Iris pigment epithelial cell (primary cell): ENCODE data around the gene CEP112.
"Not testable (repeated sequence)": the region's sequence is repeated elsewhere in the genome, so short reads cannot be mapped to it uniquely, and the experiment has no call there.

Source experiments
- DNase-seq: peaks from one replicate; pipeline ENCODE4 v3.0.0-alpha.2; 2011; ENCODE audit warnings: low read depth

The CEP112 gene

DNA sequence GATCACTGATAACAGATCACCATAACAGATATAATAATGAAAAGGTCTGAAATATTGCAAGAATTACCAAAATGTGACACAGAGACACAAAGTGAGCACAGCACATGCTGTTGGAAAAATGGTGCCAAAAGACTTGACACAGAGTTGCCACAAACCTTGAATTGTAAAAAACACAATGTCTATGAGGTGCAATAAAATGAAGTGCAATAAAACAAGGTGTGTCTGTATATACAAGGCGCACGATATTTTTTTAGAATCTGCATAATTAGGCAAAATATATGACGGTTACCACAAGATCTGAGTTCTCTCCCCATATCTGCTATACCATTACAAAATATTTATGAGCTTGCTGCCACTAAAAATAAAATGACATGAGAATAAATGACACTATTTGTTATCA lies 458.6 kb downstream of the CEP112 start:
- no peak for DNase-seq

DNA sequence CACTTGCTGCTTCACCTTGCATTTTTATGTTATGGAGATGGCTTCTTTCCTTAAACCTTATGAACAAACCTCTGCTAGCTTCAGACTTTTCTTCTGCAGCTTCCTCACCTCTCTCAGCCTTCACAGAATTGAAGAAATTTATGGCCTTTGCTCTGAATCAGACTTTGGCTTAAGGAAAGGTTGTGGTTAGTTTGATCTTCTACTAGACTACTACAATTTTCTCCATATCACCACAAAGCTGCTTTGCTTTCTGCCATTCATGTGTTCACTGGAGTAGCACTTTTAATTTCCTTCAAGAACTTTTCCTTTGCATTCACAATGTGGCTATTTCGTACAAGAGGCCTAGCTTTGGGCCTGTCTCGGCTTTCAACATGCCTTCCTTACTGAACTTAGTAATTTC lies 459.3 kb downstream of the CEP112 start:
- not testable (repeated sequence) for DNase-seq

DNA sequence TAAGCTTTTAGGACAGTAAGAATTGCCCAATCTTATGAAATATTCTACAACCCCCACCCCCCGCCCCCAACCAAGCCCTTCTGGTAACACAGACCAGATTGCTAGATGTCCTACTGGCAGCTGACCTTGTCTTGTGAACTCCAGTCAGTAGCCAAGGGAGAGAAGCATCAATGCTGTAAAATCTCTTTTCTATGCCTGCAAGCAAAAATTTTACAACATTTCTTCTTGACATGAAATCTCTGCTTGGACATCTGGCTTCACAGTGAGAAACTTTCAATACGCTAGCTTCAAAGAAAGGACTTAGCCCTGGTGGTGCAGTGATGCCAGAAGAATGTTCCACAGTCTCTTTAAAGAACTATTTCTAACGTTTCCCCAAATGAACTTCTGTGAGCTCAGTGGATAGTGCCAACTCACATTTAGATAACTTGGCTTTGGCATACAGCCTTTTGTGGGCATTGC lies 461.2 kb downstream of the CEP112 start:
- peak; percentile 11 for DNase-seq

DNA sequence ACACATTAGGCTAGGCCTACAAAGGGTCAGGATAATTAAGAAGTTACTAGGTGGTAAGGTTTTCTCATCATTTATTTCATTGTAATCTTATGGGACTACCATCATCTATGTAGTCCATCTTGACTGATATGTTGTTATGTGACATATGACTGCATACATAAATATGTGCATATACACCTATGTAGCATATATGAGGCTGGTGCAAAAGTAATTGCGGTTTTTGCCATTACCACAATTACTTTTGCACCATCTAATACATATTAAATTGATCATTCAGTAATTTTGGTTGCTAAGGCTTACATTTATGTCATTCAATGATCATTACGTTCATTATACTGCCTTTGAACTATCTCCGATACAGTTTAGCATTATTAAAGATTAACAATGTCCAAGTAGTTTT lies 462.7 kb downstream of the CEP112 start:
- no peak for DNase-seq

DNA sequence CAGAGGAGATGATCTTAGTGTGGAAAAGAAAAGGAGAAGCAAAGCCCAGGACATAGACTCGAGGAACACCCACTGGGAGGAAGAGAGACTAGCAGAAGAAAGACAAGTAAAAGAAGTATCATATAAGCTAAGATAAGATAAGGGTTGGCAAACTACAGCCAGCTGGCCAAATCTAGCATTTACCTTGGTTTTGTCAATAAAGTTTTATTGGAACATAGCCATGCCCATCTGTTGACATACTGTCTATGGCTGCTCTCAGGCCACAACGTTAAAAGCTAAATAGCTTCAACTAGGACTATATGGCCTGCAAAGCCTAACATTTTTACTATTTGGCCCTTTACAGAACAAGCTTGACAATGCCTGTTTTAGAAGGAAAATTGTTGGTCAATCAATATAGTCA lies 464.1 kb downstream of the CEP112 start:
- DNase-seq, result no peak

DNA sequence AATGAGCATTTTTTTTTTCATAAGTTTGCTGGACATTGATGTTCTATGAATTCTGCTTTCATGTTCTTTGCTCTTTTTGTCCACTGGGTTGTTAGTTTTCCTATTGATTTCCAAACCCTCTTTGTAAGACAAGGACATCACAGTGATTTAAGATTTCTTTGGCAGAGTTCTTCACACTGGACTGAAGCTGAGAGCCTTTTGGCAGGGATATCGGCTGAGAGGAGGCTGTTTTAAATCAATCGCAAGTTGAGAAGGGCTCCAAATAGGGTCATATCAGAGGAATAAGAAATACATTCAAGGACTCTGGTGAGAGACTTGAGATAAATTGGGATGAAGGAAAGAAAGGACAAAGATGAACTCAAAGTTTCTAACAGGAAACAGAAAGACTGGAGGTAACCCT lies 464.7 kb downstream of the CEP112 start:
- DNase-seq, result no peak

DNA sequence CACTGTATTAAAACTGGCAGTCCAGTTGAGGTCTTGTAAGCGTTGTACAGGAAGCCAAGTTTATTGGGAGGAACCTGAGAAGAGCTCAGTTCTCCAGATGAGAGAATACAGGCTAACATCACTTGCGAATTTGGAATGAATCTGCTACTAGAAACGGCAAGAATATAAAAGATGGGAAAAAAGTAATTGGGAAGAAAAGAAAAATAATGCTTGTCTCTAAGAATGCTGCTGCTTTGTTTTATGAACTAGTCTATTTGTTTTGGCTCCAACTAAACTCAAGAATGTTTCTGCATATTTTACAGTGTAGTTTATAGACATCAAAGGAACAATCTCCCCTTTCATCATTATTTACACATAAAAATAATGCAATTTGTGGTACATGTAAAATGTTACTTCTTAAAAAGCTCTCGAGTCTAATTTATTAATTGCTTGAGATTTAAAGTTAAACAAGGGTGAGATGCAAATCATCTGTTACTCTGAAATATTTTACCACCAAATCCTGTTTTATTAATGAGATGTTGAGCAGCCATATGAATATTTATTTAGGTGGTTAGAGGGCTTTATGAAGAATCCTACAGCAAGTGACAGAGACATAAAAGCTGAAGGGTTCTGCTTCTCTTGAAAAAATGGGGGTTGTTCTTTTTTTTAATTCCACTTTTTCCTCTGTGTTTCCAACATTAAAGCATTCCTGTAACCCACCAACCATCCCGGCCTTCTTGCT lies 468.3 kb downstream of the CEP112 start:
- DNase-seq, result peak; percentile 51

DNA sequence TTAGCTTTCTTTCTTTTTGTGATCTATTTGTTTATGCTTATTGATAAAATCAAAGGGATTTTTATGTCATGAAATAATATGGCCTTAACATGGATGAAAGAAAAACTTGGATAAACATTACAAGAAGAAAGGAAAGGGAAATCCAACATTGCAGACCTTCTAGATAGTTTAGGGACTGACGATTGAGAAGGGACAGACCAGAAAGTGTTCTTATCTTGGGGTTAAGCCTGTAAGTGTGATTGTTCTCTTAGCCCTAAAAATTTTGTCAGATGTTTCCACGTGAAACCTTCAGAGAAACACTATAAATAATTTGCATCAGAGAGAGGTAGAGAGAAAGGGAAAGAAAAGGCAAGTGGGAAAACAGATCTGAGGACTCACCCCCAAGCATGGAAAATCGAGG lies 473.3 kb downstream of the CEP112 start:
- no peak for DNase-seq

DNA sequence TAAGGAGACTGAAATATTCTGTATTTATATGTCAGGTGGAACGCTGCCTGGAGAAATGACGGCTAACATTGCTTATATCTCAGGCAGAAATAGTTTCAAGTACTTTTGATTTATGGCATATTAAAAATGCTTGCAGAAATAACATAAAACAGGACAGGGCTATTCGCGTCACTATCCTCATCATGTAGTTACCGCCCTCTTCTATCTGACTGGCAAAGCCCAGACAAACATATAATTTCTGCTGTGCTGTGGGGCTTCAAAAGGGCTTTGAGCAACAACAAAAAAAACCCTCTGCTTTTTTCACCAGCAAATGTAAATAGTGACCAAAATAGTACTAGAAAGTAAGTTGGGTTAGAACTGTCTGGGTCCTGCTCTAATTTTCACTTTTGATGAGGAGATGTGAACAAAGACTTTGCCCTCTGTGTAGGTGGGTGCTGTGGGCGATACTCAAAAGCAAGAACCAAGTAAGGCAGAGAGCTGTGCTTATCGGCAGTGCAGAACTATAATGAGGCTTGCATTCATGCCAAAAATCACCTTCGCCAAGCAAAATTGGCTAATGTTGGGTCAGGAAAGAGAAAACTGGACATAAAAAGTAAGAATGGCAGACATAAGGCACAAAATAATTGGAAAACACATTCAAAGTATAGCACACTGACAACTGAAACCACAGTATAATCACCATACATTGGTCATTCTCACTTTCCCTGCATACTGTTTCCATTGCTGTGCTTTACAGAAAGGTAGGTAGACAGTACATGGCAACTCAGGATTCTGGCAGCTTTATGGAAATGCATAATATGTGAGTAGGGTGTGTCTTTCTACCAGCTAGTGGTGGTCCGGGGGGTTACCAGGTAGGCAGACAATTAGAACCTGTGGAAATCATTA lies 479.3 kb downstream of the CEP112 start:
- no peak for DNase-seq

DNA sequence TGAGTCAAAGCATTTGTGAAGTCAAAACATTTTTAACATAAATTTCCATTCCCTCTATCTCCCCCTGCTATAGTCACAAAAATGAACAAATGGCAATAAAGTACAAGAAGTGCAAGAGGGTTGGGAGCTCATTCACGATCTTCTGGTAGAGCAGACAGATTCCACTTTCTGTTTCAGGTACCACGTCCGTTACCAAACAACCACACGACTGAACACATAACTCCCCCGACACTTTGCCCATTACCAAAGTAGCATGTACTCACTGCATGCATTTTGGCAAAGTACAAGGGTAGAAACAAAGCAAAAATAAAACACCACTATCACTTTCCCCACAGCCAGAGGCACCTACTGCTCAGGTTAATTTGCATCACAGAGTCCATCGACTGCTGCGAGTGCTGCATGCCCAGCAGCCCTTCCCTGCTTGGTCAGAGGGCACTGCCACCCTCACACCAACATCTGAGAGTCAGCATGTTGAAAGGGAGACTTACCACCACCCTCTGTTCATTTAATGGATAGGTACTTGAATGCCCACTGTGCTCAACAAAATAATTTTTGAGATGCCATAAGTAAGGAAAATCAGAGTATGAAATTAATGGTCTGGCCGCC lies 480.2 kb downstream of the CEP112 start:
- no peak for DNase-seq

DNA sequence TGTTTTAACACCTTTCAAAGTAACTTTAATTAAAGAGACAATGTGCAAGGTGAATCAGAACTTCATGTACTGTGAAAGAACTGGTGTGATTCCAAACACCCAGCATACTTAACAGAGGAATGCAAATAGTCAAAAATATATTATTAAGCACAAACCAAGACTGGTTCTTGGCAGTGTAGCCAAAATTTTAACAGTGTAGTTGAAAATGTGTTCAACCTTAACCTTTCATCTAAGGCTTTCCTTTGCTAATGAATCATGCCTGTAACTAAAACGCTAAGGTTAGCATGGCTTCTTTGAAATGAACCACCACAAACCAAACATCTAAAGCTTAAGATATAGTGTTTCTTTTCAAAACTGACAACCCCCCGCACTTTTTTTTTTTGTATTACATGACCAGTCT lies 484.2 kb downstream of the CEP112 start:
- DNase-seq, result peak; percentile 26

DNA sequence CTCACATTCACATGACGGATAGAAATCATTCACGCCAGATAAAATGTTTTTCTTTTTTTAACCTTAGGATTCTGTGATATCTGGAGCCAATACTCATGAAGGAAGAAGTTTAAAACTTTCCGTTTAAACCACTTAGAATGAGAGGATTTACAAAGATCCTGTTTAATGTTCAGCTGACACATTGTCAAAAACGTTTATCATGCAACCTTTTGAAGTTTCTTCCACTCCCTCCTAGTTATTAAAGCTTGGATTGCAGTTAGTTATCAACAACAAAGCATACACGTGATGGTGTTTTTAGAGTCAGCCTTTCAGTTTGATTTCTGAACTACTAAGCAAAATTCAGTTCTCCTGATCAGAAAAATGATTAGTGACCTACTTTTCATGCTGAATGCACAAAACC lies 487.2 kb downstream of the CEP112 start:
- no peak for DNase-seq

DNA sequence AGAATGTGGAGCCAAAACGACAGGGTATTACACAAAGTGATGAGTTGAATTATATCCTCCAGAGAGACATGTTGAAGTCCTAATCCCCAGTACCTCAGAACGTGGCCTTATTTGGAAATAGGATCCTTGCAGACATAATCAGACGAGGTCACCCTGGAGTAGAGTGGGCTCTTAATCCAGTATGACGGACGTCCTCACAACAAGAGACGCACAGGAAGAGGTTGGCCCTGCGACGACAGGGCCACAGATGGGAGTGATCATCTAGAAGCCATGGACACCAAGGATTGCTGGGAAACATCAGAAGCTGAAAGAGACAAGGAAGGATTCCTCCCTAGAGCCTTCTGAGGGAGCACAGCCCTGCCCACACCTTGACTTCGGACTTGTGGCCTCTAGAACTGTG lies 488.0 kb downstream of the CEP112 start:
- DNase-seq, result no peak

DNA sequence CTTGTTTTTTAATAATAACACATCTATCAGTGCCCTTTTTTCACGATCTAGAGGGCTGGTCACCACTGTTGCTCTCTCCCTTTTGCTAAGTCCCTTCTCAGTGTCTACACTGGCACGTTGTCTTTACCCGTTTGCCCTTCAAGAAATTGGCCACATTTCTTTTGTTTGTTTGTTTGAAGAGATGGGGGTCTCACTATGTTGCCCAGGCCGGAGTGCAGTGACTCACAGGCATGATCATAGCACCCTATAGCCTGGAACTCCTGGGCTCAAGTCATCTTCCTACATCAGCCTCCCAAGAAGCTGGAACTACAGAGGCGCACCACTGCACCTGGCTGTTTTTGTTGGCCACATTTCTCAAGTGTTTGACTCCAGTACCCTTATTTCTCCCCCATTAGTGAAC lies 492.5 kb downstream of the CEP112 start:
- DNase-seq, result no peak

DNA sequence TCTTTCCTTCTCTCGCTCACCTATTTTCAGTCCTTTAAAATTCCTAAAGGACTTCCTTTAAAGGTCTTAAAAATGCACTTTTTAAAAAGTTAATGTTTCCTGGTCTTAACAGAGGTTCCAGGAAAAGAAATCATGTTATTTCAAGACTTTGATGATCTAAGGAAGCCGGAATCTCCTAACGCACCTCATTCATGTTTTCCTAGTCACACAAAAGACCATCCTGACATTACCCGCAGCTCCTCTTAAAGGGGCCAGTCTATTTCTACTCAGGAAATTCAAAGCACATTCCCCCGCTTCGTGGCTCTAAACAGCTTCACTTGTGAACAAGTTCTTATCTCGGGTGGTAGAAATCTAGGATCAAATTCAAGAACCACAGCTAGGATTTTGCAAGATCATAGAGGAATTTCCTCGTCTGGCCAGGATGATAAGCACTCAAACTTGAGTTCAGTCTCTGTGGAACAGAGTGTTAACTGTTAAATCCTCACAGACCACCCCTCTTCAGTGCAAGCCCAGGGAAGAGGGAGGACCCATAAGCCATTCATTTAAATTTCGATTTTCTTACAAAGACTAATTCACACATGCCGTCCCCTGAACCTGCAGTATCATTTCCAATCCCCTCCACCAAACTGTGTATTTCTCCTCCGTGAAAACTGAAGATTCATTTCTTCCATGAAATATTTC lies 493.4 kb downstream of the CEP112 start:
- peak; percentile 92 for DNase-seq

DNA sequence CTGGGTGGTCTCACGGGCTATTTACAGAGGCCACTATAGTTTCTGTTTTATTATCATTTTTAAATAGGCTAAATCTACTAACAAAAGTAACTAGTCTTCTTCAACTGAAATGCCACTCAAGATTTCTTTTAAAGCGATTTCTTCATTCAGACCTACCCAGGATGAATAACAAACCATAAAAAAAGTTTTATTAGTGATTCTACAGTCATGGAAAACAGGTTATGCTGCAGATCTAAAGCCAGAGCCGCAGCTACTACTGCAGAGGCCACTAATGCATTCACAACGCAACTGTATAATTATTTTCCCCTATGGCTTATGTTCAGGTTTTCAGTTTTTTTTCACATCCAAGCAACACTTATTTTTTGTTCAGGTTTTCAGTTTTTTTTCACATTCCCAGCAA lies 494.3 kb downstream of the CEP112 start:
- no peak for DNase-seq

DNA sequence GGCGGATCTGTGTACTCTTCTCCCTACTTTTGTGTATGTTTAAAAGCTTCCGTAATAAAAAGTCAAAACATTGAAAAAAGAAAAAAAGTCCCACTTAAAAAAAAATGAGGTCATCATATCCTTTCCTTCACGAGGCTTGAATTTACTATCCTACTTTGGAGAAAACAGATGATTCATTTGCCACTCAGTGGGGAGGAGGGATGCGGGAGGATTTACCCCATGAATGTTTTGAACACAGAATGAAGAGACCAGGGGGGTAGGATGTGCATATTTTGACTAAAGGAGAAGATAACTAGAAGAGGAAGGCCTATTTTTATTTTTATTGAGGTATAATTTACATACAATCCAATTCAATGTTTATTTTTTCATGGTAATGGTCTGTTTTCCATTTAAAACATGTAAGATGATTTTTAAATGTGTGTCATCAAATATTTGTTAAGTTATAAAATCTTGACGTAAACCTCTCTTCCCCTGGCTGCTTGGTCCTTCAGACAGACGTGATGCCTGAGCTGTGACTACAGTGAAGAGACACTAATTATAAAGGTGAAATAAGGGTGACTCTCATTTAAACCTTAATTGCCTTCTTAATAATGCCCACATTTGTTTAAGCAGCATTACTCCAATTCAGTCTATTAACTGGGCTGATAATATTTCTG lies 495.1 kb downstream of the CEP112 start:
- peak; percentile 85 for DNase-seq

DNA sequence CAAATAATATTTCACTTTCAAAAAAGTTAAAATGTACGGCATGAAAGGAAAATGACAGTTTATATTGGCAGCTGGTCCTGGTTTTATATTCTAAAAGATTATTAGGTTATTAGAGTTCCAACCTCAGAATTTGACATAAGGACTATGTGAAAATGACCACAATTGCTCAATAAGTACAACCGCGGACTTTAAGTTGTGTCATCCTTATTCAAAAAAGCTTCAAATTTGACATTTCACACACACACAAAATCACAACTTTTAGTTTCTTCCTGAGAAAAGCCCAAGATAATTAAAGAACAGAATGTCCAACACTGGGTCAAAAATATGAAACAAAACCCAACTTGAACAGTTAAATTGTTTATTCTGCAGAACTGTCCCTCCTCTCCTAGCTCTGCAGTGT lies 497.3 kb downstream of the CEP112 start:
- DNase-seq, result peak; percentile 64

DNA sequence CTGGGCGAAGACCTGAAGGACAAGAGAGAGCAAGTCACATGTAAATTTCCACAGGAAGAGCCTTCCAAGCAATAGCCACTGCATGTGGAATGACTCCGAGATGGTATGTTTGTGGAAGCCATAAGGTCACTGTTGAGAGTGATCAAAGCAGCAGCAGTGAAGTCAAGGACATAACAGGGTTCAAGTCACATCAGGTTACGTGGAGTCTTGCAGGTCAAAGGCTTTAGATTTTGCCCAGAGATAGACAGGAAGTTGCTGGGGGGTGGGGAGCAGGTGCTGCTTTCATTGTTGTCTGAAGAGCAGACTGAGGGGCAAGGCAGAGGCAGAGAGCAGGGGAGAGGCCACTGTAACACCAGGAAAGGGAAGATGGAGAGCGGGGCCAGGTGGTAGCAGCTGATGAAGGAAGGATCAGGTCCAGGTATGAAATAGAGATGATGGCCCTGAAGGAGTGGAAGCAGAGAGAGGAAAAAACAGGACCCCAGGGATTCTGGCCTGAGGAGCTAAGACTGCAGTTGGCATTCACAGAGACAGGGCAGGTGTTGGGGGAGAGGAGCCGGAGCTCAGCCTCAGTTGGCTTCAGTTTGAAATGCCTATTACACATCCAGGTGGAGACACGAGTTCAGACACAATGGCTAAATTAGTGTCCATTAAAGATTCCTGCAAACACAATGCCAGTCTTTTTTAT lies 501.2 kb downstream of the CEP112 start:
- no peak for DNase-seq

DNA sequence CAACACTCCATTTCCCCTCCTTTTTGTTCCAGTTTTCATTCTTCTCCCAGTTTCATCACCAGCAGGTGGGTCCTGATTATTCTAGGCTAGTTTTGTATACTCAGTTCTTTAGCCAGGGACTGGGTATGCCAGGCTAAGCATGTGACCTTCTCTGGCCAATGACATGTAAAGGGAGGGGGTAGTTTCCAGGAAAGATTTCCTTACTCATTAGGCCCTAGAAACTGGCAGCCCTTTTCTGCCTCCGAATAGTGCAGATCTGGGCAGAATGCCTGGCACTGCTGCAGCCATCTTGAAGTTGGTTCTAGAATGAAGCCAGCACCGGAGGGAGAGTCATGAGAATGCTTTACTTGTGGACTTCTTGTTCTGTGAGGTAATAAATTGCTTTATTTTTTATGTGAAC lies 503.6 kb downstream of the CEP112 start:
- DNase-seq, result no peak

DNA sequence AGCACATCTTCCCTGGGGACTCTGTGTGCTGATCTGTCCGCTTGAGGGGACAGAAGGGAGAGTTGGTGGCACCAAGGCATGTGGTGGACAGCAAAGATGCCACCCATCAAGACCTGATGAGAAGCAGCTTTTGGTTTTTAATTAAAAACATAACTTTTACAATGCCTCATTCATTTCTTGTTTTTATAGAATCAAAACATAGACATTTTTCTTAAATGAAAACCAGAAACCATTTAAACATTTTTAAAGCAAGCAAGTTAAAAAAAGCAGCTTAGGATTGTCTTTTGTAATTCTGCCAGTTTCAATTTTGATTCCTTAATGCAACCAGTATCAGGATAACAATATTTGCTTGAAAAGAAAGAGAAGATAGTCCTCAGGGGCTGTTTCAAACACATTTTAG lies 506.8 kb downstream of the CEP112 start:
- DNase-seq, result no peak
